Esophagus (tissue), 2 donors: Measurements from ENCODE around the gene CBY2. TPM values are rescaled to one million over a fixed set of nuclear protein-coding genes. Genes with fewer than 3 reads are reported as not detected.

ENCODE experiments used
- H3K27ac ChIP-seq, 2 donors: one replicate each; pipeline ENCODE4 v1.5.1; 2013; ENCODE audit warnings: low read depth in 2 of 2, mild to moderate bottlenecking in 2 of 2, inconsistent platforms in 1 of 2, low read length in 1 of 2, moderate library complexity in 1 of 2
- H3K27me3 ChIP-seq, 2 donors: one replicate each; pipeline ENCODE4 v1.6.1; 2013; ENCODE audit warnings: low read length in 2 of 2, control low read depth in 1 of 2, mild to moderate bottlenecking in 1 of 2; ENCODE audit not compliant: insufficient read depth in 2 of 2, control insufficient read depth in 1 of 2
- H3K36me3 ChIP-seq, 2 donors: one replicate each; pipeline ENCODE4 v1.6.1; 2013; ENCODE audit warnings: low read length in 1 of 2; ENCODE audit not compliant: control insufficient read depth in 2 of 2, insufficient read depth in 2 of 2
- H3K4me1 ChIP-seq, 2 donors: one replicate each; pipeline ENCODE4 v1.6.1; 2013; ENCODE audit warnings: low read length in 1 of 2; ENCODE audit not compliant: control insufficient read depth in 2 of 2, insufficient read depth in 2 of 2
- H3K4me3 ChIP-seq, 2 donors: one replicate each; pipeline ENCODE4 v1.5.1; 2013; ENCODE audit warnings: low read length in 2 of 2, mild to moderate bottlenecking in 2 of 2, low read depth in 1 of 2, moderate library complexity in 1 of 2
- H3K9me3 ChIP-seq, 2 donors: one replicate each; pipeline ENCODE4 v1.6.1; 2013; ENCODE audit warnings: mild to moderate bottlenecking in 2 of 2, low read depth in 1 of 2, low read length in 1 of 2, moderate library complexity in 1 of 2; ENCODE audit not compliant: control insufficient read depth in 2 of 2, insufficient read depth in 1 of 2
- WGBS, 2 donors: extraction: QIAGEN DNeasy Blood & Tissue Kit; methylation state at CpG; one replicate each; pipeline ENCODE4 v1.1.7; 2013; 5-methylcytosine and 5-hydroxymethylcytosine counted together
- polyA plus RNA-seq, 2 donors: library from polyadenylated mRNA; stranded (reverse); fragments of 200-250 nt; gene quantifications; one replicate each; pipeline ENCODE4 v1.2.3, GENCODE V29; 2013
- donor health status: healthy with polysubstance abuse.
- donor health status: Bipolar disorder and iron deficiency.

CBY2 gene
- polyA plus RNA-seq, 2 donors = not detected

GRCh38 chr13:45731455-45731854 is 29.3 kb downstream of the CBY2 start:
- WGBS, 2 donors = 72 to 80% methylated on average over 3 of the region's 3 CpGs
- H3K9me3 ChIP-seq = no peaks in the 10 kb centered on the region
- no peaks in the 10 kb centered on the region for H3K27me3 ChIP-seq
- no peaks in the 10 kb centered on the region for H3K4me1 ChIP-seq
- H3K4me3 ChIP-seq = no peak overlapping the region
- no peak overlapping the region for H3K27ac ChIP-seq
- H3K36me3 ChIP-seq = no peaks in the 10 kb centered on the region

GRCh38 chr13:45732916-45733315 is 30.8 kb downstream of the CBY2 start:
- H3K4me1 ChIP-seq = no peaks in the 10 kb centered on the region
- H3K9me3 ChIP-seq = no peaks in the 10 kb centered on the region
- H3K27ac ChIP-seq = no peak overlapping the region
- H3K36me3 ChIP-seq = no peaks in the 10 kb centered on the region
- no peak overlapping the region for H3K4me3 ChIP-seq
- WGBS, 2 donors = 38 to 56% methylated on average over 5 of the region's 5 CpGs
- H3K27me3 ChIP-seq = no peaks in the 10 kb centered on the region

- no peaks in the 10 kb centered on the region for H3K4me1 ChIP-seq
- no peaks in the 10 kb centered on the region for H3K27me3 ChIP-seq
- H3K4me3 ChIP-seq = no peak overlapping the region
- H3K9me3 ChIP-seq = no peaks in the 10 kb centered on the region
- WGBS, 2 donors = 79 to 82% methylated on average over 5 of the region's 5 CpGs
- H3K36me3 ChIP-seq = no peaks in the 10 kb centered on the region
- H3K27ac ChIP-seq = no peak overlapping the region
Observed at GRCh38 chr13:45733361-45733760, 31.2 kb downstream of the CBY2 start.

GRCh38 chr13:45737571-45738017 is 35.5 kb downstream of the CBY2 start:
- WGBS, 2 donors = 46 to 52% methylated on average over 2 of the region's 2 CpGs
- Histone ChIP-seq H3K36me3 (no peaks in the 10 kb centered on the region), H3K4me3 (no peak overlapping the region), H3K9me3 (no peaks in the 10 kb centered on the region), H3K27me3 (no peaks in the 10 kb centered on the region), H3K4me1 (no peaks in the 10 kb centered on the region), H3K27ac (no peak overlapping the region)

GRCh38 chr13:45742985-45743384 is 40.9 kb downstream of the CBY2 start:
- Histone ChIP-seq H3K9me3 (no peaks in the 10 kb centered on the region), H3K27me3 (no peaks in the 10 kb centered on the region), H3K27ac (no peak overlapping the region), H3K4me1 (no peaks in the 10 kb centered on the region), H3K4me3 (no peak overlapping the region), H3K36me3 (no peaks in the 10 kb centered on the region)
- 84 to 94% methylated on average over 5 of the region's 5 CpGs for WGBS, 2 donors

GRCh38 chr13:45744979-45745378 is 42.9 kb downstream of the CBY2 start:
- H3K27me3 ChIP-seq = peaks cover 0 to 2% of the 10 kb centered on the region in 2 donors
- no peaks in the 10 kb centered on the region for H3K4me1 ChIP-seq
- H3K4me3 ChIP-seq = no peak overlapping the region
- no peak overlapping the region for H3K27ac ChIP-seq
- WGBS, 2 donors = 79 to 83% methylated on average over 3 of the region's 3 CpGs
- H3K9me3 ChIP-seq = no peaks in the 10 kb centered on the region
- no peaks in the 10 kb centered on the region for H3K36me3 ChIP-seq

GRCh38 chr13:45747071-45747470 is 45.0 kb downstream of the CBY2 start:
- peaks cover 0 to 2% of the 10 kb centered on the region in 2 donors for H3K27me3 ChIP-seq
- no peaks in the 10 kb centered on the region for H3K9me3 ChIP-seq
- no peaks in the 10 kb centered on the region for H3K36me3 ChIP-seq
- WGBS, 2 donors = 52 to 72% methylated on average over 2 of the region's 2 CpGs
- H3K27ac ChIP-seq = no peak overlapping the region
- no peaks in the 10 kb centered on the region for H3K4me1 ChIP-seq
- H3K4me3 ChIP-seq = no peak overlapping the region

GRCh38 chr13:45748941-45749759 is 47.0 kb downstream of the CBY2 start:
- no peak overlapping the region for H3K27ac ChIP-seq
- WGBS, 2 donors = 59 to 64% methylated on average over 13 of the region's 13 CpGs
- H3K4me3 ChIP-seq = no peak overlapping the region
- H3K4me1 ChIP-seq = no peaks in the 10 kb centered on the region
- H3K27me3 ChIP-seq = peaks cover 0 to 2% of the 10 kb centered on the region in 2 donors
- no peaks in the 10 kb centered on the region for H3K9me3 ChIP-seq
- no peaks in the 10 kb centered on the region for H3K36me3 ChIP-seq

GRCh38 chr13:45750566-45750965 is 48.4 kb downstream of the CBY2 start:
- H3K9me3 ChIP-seq = no peaks in the 10 kb centered on the region
- 63 to 65% methylated on average over 3 of the region's 3 CpGs for WGBS, 2 donors
- H3K27me3 ChIP-seq = peaks cover 0 to 2% of the 10 kb centered on the region in 2 donors
- H3K4me1 ChIP-seq = no peaks in the 10 kb centered on the region
- H3K27ac ChIP-seq = no peak overlapping the region
- H3K4me3 ChIP-seq = no peak overlapping the region
- no peaks in the 10 kb centered on the region for H3K36me3 ChIP-seq

GRCh38 chr13:45751885-45752284 is 49.8 kb downstream of the CBY2 start:
- H3K9me3 ChIP-seq = no peaks in the 10 kb centered on the region
- H3K27me3 ChIP-seq = peaks cover 0 to 2% of the 10 kb centered on the region in 2 donors
- H3K4me3 ChIP-seq = no peak overlapping the region
- no peaks in the 10 kb centered on the region for H3K36me3 ChIP-seq
- no peaks in the 10 kb centered on the region for H3K4me1 ChIP-seq
- no peak overlapping the region for H3K27ac ChIP-seq
